Memory B cell (primary cell): ENCODE results near the gene PRPF40A.
A peak's percentile ranks its signal among the peaks of the same experiment; 100 is the strongest.

Experiments
- ATAC-seq: fragments of 150-1000 bp; cut with Tn5 transposase; 2 replicates; pipeline ENCODE4 v1.10.0; 2021; ENCODE audit warnings: low read depth, mild to moderate bottlenecking, moderate library complexity
- DNase-seq, 2 donors: peaks; one replicate each; pipeline ENCODE4 v3.0.0; 2022; ENCODE audit warnings: low spot score in 2 of 2
- H3K27ac Mint-ChIP-seq: one replicate; pipeline ENCODE4 v1.8.0; 2022; ENCODE audit warnings: mild to moderate bottlenecking, moderate library complexity, mixed read lengths
- H3K27me3 Mint-ChIP-seq: one replicate; pipeline ENCODE4 v1.8.0; 2022; ENCODE audit warnings: mixed read lengths
- H3K36me3 Mint-ChIP-seq: one replicate; pipeline ENCODE4 v1.8.0; 2022; ENCODE audit warnings: mild to moderate bottlenecking, mixed read lengths
- H3K4me1 Mint-ChIP-seq: one replicate; pipeline ENCODE4 v1.8.0; 2022; ENCODE audit warnings: mixed read lengths
- H3K4me3 Mint-ChIP-seq: one replicate; pipeline ENCODE4 v1.8.0; 2022; ENCODE audit warnings: mild to moderate bottlenecking, moderate library complexity, mixed read lengths
- H3K9me3 Mint-ChIP-seq: one replicate; pipeline ENCODE4 v1.8.0; 2022; ENCODE audit warnings: mixed read lengths

The PRPF40A gene

DNA sequence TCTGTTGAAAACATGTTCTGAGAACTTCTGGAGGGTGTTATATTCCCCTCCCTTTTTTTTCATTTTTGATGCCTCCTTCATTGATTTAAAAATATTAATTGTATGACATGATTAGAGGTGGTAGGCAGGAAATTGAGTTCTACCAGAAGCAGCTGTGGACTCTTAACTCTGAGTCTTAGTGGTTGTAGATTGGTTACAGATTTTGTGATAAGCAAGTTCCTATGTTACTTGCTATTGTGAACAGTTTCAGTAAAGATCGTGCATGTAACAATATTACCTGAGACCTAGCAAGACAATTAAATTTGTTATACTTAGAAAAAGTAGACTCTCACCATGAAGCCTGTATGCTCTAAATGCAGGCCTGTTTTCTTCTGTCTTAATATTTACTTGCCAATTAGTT lies 88.1 kb downstream of the PRPF40A start:
- Mint-ChIP-seq H3K9me3 (no peaks in the 10 kb centered on the region), H3K4me1 (no peaks in the 10 kb centered on the region), H3K36me3 (no peaks in the 10 kb centered on the region), H3K27ac (no peak overlapping the region), H3K27me3 (no peaks in the 10 kb centered on the region), H3K4me3 (no peak overlapping the region)
- ATAC-seq (no peak), DNase-seq (no peak)

DNA sequence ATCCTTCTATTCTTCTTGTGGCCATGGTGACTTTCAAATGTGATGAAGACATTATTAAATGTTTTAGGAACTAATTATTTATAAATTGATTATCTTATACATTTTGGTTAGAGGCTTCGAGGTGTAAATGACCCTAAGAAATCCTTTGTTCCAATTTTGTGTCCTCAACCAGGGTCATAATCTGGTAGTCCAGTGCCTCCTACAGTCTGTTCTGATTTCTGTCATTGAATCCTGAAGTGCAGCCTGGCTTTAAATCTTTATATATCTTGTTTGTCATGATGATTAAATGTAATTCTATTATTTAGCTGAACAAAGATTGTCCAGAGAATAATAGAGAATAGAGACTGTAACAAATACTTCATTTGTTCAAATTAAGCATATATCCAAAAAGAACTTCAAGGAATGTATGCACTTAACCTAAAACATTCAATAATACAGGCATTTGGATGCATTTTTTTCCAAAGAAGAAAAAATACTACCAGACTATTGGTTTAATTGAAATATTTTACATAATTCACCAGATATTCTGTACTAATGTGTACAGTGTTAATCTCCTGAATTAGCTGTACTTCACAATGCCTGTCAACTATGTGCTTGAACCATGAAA lies 89.8 kb downstream of the PRPF40A start:
- H3K27ac Mint-ChIP-seq = no peak overlapping the region
- H3K4me1 Mint-ChIP-seq = no peaks in the 10 kb centered on the region
- peak; percentile 51 for ATAC-seq
- no peaks in the 10 kb centered on the region for H3K27me3 Mint-ChIP-seq
- DNase-seq = no peak
- no peaks in the 10 kb centered on the region for H3K36me3 Mint-ChIP-seq
- no peak overlapping the region for H3K4me3 Mint-ChIP-seq
- H3K9me3 Mint-ChIP-seq = no peaks in the 10 kb centered on the region

DNA sequence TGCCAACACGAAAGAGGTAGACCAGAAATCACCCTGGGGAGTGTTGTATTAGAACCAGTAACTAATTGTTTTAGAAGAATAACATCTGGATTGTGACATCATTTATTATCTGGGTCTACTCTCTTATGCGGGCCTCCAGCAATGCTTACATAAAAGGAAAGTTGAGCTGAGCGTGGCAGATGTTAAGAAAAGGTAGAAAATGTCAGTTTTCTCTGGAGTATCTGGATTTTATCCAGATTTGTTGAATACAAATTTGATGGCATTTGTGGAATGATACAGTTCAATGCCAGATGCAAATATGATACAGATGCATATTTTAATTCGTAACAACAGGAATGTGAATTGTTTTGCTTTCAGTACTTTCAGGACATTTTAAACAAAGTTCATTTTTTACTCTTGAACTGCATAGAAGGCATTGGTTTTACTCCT lies 90.3 kb downstream of the PRPF40A start:
- no peaks in the 10 kb centered on the region for H3K36me3 Mint-ChIP-seq
- H3K4me1 Mint-ChIP-seq = no peaks in the 10 kb centered on the region
- no peak overlapping the region for H3K4me3 Mint-ChIP-seq
- H3K9me3 Mint-ChIP-seq = no peaks in the 10 kb centered on the region
- ATAC-seq = no peak
- no peak overlapping the region for H3K27ac Mint-ChIP-seq
- DNase-seq = no peak
- H3K27me3 Mint-ChIP-seq = no peaks in the 10 kb centered on the region

DNA sequence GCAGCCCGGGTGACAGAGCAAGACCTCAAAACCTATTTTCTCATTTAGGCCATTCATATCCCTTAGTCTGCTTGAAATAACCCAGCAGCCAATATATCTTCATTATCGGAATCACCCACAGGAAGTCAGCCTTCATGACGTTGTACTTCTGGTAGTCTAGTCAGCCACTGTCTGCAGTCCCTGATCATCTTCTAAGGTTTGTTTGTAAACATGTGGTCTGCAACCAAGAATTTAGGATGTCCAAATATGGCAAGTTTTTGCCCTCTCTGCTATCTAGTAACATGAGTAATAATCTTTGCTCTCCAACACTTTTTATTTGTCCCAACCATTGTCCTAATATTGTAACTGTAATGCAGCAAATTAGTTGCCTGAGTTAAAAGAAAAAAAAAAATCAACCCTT lies 92.5 kb downstream of the PRPF40A start:
- no peak overlapping the region for H3K27ac Mint-ChIP-seq
- H3K27me3 Mint-ChIP-seq = no peaks in the 10 kb centered on the region
- no peak for ATAC-seq
- no peaks in the 10 kb centered on the region for H3K36me3 Mint-ChIP-seq
- H3K4me1 Mint-ChIP-seq = no peaks in the 10 kb centered on the region
- H3K4me3 Mint-ChIP-seq = no peak overlapping the region
- no peaks in the 10 kb centered on the region for H3K9me3 Mint-ChIP-seq
- DNase-seq = no peak

DNA sequence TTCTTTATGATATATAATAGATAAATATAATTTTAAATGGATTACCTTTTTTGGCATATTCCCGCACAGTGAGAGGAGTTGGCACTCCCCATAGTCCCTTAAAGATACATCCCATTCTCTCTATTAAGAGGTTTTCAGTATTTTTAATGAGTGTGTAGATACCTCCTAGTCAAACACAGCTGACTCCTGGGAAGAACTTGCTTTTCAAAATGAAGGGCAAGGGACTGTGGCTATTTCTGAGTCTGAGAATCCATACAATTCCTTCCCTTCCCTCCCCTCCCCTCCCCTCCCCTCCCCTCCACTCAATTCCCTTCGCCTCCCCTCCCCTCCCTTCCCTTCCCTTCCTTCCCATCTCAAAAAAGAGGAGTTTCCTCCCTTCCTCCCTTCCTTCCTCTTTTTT lies 93.5 kb downstream of the PRPF40A start:
- Mint-ChIP-seq H3K27me3 (no peaks in the 10 kb centered on the region), H3K4me1 (no peaks in the 10 kb centered on the region), H3K9me3 (no peaks in the 10 kb centered on the region), H3K27ac (no peak overlapping the region), H3K4me3 (no peak overlapping the region), H3K36me3 (peaks cover 1% of the 10 kb centered on the region)
- no peak for ATAC-seq
- DNase-seq = no peak

DNA sequence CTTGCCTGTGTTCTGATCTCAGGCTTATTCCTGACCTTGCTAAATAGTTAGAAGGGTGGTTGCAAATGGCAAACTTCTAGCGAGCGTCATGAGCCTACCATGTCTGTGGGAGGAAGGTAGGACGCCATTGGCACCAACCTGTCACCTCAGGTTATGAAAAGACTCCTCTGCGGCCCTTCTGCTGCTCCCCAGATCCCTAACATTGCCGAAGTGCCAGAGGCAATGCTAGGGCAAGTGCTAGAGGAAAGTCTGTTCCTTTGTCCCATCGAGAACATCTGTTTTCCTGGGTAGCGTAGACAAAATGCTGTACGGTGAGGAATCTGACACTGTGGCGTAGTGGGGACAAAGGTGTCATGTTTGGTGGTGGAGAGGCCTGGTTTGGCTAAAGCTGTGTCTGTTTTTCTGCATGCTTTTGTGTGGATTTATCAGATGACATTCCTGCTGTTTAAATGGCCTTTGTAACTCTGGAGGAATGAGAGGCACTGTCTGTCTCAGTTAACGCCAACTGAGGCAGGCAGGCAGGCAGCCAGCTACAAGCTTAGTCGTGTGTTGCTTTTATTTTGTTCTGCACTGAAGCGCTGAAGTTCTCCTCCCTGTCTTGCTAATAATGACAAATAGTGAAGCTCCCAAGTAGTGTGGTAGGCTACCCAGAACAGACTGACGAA lies 94.1 kb downstream of the PRPF40A start:
- ATAC-seq (no peak), DNase-seq (no peak)
- Mint-ChIP-seq H3K4me3 (no peak overlapping the region), H3K4me1 (no peaks in the 10 kb centered on the region), H3K9me3 (no peaks in the 10 kb centered on the region), H3K27ac (no peak overlapping the region), H3K27me3 (no peaks in the 10 kb centered on the region), H3K36me3 (peaks cover 1% of the 10 kb centered on the region)

DNA sequence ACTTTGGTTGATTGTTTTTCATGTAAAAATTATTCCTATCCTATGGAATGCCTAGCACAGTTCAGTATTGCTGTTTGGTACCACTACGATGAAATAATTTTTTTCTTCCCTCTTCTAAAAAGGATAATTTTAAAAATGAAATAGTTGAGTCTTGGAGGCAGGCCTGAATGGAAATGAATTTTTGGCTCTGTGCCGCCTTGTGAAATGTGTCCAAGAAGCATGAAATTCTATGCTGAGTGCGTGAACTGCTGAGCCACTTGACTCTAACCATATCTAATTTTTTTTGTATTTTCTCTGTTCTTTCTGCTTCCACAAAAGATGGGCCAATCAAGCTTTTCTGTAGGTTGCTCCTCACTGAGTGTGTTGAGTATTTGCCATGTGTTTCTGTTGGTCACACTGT lies 95.0 kb downstream of the PRPF40A start:
- H3K27ac Mint-ChIP-seq = no peak overlapping the region
- no peaks in the 10 kb centered on the region for H3K9me3 Mint-ChIP-seq
- no peaks in the 10 kb centered on the region for H3K27me3 Mint-ChIP-seq
- ATAC-seq (no peak), DNase-seq (no peak)
- H3K36me3 Mint-ChIP-seq = peaks cover 1% of the 10 kb centered on the region
- H3K4me3 Mint-ChIP-seq = no peak overlapping the region
- H3K4me1 Mint-ChIP-seq = no peaks in the 10 kb centered on the region

DNA sequence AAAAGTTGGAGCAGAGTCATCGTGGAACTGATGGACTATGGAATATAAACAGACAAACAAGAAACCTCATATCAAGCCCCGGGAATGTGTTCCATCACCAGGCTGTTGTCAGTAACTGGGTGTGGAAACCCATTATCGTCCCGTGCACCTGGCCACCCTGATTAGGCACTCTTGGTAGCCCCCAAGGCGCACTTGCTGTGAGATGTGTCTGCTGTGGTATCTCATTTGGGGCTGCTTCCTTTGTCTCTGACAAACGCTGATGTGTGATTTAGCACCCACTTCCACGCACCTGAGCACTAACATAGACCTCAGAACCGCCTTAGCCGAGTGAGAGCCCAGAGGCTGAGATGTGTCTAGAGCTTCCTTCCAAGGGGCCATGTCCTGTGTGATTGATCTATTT lies 96.3 kb downstream of the PRPF40A start:
- Mint-ChIP-seq H3K4me1 (no peaks in the 10 kb centered on the region), H3K36me3 (peaks cover 1% of the 10 kb centered on the region), H3K27me3 (no peaks in the 10 kb centered on the region), H3K9me3 (no peaks in the 10 kb centered on the region), H3K4me3 (no peak overlapping the region), H3K27ac (no peak overlapping the region)
- DNase-seq (no peak), ATAC-seq (no peak)

DNA sequence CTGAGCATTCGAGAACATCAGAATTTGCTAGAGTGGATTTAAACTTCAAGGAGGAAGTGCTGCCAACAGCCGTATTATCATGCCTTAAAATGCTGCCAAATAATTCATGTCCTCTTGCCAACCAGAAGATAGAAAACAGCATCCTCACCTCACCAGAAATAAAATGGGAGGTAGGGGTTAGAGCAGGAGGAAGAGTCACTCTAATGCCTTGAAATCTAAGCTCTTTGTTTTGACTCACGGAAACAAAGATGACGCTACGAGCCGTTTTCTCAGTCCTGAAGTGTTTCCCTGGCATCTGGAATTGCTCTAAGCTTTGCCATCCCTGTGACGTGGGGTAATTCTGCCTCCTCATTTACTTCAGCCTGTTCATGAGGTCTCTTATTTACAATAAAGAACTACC lies 97.1 kb downstream of the PRPF40A start:
- H3K9me3 Mint-ChIP-seq = no peaks in the 10 kb centered on the region
- ATAC-seq (no peak), DNase-seq (no peak)
- H3K27ac Mint-ChIP-seq = no peak overlapping the region
- peaks cover 1% of the 10 kb centered on the region for H3K36me3 Mint-ChIP-seq
- no peak overlapping the region for H3K4me3 Mint-ChIP-seq
- H3K27me3 Mint-ChIP-seq = no peaks in the 10 kb centered on the region
- H3K4me1 Mint-ChIP-seq = no peaks in the 10 kb centered on the region

DNA sequence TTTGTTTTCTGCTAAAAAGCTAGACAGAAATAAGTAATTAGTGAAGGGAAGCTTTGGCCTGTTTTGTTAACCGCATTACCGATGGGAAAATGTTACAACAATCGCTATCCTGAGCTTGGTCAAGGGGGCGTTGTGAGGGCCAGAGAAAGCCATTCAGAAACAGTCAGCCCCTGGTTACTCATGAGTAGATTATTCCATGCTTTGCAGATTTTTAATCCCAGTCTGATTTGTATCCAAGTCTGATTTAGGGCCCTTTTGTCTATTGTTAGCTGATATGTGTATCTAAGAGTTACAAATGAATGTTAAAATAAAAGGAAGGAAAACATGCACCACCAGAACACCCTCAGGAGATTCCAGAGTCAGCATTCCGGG lies 99.1 kb downstream of the PRPF40A start:
- ATAC-seq (no peak), DNase-seq (no peak)
- H3K9me3 Mint-ChIP-seq = no peaks in the 10 kb centered on the region
- H3K27me3 Mint-ChIP-seq = no peaks in the 10 kb centered on the region
- peaks cover 2% of the 10 kb centered on the region for H3K4me1 Mint-ChIP-seq
- H3K4me3 Mint-ChIP-seq = no peak overlapping the region
- H3K36me3 Mint-ChIP-seq = peaks cover 1% of the 10 kb centered on the region
- no peak overlapping the region for H3K27ac Mint-ChIP-seq

DNA sequence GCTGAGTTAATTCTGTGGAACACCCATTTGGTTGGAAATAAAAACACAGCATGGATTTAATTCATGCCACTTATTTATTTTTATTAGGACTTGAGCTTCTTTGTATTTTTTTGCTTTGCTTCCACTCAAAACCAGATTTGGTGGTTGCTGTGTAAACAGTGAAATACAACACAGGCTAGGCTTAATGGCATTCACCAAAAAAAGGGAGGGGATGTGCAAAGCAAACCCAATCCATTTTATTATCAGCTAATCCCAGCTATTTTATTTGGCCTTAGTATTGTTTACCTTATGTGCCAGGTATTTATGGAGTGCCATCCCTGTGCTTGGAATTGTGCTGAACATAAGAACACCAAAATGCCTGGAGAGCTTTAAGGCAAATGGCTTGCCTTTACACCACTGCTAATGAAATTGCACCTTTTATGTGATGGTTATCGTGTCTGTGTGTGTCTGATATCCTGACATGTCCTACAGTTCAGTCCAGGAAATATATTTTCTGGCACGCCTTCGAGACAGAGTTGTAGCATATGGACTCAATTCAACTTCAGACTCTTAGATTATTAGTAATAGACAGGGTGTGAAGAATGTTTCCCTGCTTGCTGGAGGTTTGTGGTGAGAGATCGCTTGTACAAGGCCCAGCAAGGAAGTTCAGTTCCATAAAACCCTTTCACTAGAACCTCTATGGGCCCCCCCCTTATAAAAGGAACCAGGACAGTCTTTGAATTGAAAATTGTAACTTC lies 99.6 kb downstream of the PRPF40A start:
- Mint-ChIP-seq H3K4me3 (no peak overlapping the region), H3K4me1 (peaks cover 8% of the 10 kb centered on the region)

DNA sequence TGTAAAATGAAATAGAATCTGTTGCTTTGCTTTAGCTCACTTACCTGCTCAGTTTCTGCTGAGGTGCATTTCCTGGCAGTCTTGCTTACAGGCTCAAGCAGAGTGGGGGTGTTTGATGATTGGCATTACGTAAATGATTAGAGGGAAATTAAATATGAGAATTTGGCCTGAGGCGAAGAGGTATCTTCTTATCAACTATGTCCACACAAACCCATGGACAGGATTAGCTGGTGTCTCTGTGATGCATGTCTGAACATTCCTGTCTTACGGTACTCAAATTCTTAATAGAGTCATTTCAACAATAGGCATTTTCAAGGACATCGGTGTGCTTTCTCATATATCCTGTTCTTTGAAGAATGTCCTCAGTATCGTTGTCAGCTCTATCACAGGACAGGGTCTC lies 102.1 kb downstream of the PRPF40A start:
- ATAC-seq = no peak
- H3K27me3 Mint-ChIP-seq = no peaks in the 10 kb centered on the region
- H3K27ac Mint-ChIP-seq = no peak overlapping the region
- peaks cover 18% of the 10 kb centered on the region for H3K4me1 Mint-ChIP-seq
- DNase-seq = no peak
- H3K36me3 Mint-ChIP-seq = peaks cover 1% of the 10 kb centered on the region
- H3K9me3 Mint-ChIP-seq = no peaks in the 10 kb centered on the region
- H3K4me3 Mint-ChIP-seq = no peak overlapping the region

More for the DNA sequence above, 99.6 kb downstream of the PRPF40A start:
- no peaks in the 10 kb centered on the region for H3K27me3 Mint-ChIP-seq
- DNase-seq (no peak), ATAC-seq (no peak)
- no peaks in the 10 kb centered on the region for H3K9me3 Mint-ChIP-seq
- peaks cover 1% of the 10 kb centered on the region for H3K36me3 Mint-ChIP-seq
- H3K27ac Mint-ChIP-seq = no peak overlapping the region

DNA sequence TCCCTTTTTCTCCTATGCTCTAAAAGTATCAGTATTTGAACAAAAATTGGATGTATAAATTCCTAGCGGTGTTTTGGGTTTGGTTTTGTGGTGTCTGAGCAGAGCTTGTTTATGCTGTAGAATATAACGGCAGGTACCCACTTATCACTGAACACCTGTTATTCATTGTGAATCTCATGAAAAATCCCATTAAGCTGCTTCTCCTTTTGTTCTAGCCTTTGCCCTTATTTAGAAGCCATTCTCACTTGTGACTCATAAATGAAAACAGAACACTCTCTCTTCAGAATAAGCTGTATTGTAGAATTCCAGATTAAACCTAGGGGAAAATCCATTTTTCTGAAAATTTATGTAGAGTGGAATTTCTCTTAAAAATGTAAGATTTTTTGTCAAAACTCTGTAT lies 104.0 kb downstream of the PRPF40A start:
- DNase-seq = no peak
- Mint-ChIP-seq H3K9me3 (no peaks in the 10 kb centered on the region), H3K27me3 (no peaks in the 10 kb centered on the region), H3K27ac (peak overlapping the region; percentile 31), H3K36me3 (no peaks in the 10 kb centered on the region), H3K4me3 (no peak overlapping the region), H3K4me1 (peaks cover 18% of the 10 kb centered on the region)
- no peak for ATAC-seq

DNA sequence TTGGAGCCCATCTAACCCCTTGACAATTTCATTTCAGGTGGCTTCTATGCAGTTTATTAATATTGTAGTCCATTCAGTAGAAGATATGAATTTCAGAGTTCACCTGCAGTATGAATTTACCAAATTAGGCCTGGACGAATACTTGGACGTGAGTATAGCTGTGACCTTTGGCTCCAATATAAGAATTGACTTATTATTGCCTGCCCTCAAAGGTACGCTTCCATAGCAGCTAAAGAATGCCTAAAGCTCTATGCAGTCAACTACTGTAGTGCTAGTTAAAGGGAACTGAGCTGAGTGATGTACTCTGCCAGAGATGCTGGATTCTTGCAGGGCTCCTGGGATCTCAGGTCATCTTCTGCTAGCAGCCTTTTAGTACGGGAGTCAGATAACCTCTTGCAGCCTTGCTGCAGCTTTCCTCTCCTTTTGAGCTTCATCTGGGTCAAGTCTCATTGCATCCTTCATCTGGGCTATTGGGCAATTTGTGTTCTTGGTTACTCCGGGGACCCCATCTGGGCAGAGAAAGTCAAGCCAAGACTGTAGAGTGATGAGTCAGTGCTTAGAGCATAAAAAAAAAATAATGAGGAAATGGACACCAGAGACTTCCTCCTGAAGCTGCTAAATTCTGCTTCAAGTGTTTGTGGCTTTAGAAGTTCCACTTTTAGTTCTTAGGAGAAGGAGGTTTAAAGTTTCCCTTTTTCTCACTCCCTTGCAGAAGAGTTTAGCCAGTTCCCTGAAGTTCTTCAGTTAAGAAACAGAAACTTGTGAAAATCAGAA lies 105.6 kb downstream of the PRPF40A start:
- peak overlapping the region; percentile 64 for H3K4me3 Mint-ChIP-seq
- peak in 1 of 2 donors; percentile 27 for DNase-seq
- peak; percentile 91 for ATAC-seq
- no peaks in the 10 kb centered on the region for H3K9me3 Mint-ChIP-seq
- no peaks in the 10 kb centered on the region for H3K27me3 Mint-ChIP-seq
- peak overlapping the region; percentile 51 for H3K27ac Mint-ChIP-seq
- peaks cover 18% of the 10 kb centered on the region for H3K4me1 Mint-ChIP-seq
- no peaks in the 10 kb centered on the region for H3K36me3 Mint-ChIP-seq
